ENCODE data around the gene PTCSC3. TPM values are rescaled to one million over a fixed set of nuclear protein-coding genes. Genes with fewer than 3 reads are reported as not detected.

The PTCSC3 gene
- total RNA-seq, 3 donors from 2014 or later (not counting 1 experiment from before 2014, with no cell fraction given): not detected

- H3K4me3 ChIP-seq (ENCODE audit: low read length): no peak overlapping the region
- WGBS (ENCODE audit: insufficient coverage): 80% methylated on average over 5 of the region's 5 CpGs
- ATAC-seq (no peak), DNase-seq (no peak)
- TF ChIP-seq, protein P1, sequence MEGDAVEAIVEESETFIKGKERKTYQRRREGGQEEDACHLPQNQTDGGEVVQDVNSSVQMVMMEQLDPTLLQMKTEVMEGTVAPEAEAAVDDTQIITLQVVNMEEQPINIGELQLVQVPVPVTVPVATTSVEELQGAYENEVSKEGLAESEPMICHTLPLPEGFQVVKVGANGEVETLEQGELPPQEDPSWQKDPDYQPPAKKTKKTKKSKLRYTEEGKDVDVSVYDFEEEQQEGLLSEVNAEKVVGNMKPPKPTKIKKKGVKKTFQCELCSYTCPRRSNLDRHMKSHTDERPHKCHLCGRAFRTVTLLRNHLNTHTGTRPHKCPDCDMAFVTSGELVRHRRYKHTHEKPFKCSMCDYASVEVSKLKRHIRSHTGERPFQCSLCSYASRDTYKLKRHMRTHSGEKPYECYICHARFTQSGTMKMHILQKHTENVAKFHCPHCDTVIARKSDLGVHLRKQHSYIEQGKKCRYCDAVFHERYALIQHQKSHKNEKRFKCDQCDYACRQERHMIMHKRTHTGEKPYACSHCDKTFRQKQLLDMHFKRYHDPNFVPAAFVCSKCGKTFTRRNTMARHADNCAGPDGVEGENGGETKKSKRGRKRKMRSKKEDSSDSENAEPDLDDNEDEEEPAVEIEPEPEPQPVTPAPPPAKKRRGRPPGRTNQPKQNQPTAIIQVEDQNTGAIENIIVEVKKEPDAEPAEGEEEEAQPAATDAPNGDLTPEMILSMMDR (IDR thresholded peaks at IDR 0.05): no peak
- Mint-ChIP-seq H3K4me1 (no peaks in the 10 kb centered on the region), H3K4me3 (no peak overlapping the region), H3K36me3 (no peaks in the 10 kb centered on the region), H3K27ac (no peak overlapping the region), H3K27me3 (ENCODE audit: low read depth in 2 of 2) (no peaks in the 10 kb centered on the region), H3K9me3 (peaks cover 0 to 4% of the 10 kb centered on the region in 2 donors)
- H3K9me3 ChIP-seq (ENCODE audit: control insufficient read depth, insufficient read depth, low read length): no peaks in the 10 kb centered on the region
- H3K36me3 ChIP-seq (ENCODE audit: control insufficient read depth, insufficient read depth, low read length): no peaks in the 10 kb centered on the region
- no peaks in the 10 kb centered on the region for H3K27me3 ChIP-seq (ENCODE audit: control insufficient read depth, insufficient read depth, low read length)
- H3K27ac ChIP-seq (ENCODE audit: low read length): no peak overlapping the region
- intact Hi-C loops (cut with micrococcal nuclease): no loop called here
- H3K4me1 ChIP-seq (ENCODE audit: control insufficient read depth, insufficient read depth, low read length): no peaks in the 10 kb centered on the region
Measured at GRCh38 chr14:36222952-36223468, 46.5 kb upstream of the PTCSC3 start.

DNA sequence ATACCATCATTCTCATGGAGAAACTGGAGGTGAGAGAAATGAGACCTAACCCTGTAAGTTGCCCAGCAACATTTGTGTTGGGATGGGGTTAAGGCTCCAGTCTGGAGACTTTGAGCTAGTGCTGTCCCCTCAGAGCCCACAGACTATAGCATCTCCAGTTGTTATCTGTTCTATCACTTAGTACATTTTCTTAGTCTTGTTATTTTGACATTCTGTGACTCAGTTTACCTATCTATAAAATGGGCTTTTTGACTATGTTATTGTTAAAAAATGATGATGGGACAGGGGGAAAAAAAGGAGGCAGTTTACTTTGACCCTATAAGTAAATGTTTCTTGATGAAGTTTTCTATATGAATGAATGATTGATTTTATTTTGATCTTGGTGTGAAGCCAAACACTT lies 45.8 kb upstream of the PTCSC3 start:
- Histone ChIP-seq H3K36me3 (ENCODE audit: control insufficient read depth, insufficient read depth, low read length) (no peaks in the 10 kb centered on the region), H3K27ac (ENCODE audit: low read length) (no peak overlapping the region), H3K4me1 (ENCODE audit: control insufficient read depth, insufficient read depth, low read length) (no peaks in the 10 kb centered on the region), H3K27me3 (ENCODE audit: control insufficient read depth, insufficient read depth, low read length) (no peaks in the 10 kb centered on the region), H3K9me3 (ENCODE audit: control insufficient read depth, insufficient read depth, low read length) (no peaks in the 10 kb centered on the region), H3K4me3 (ENCODE audit: low read length) (no peak overlapping the region)
- DNase-seq (no peak), ATAC-seq (no peak)
- intact Hi-C loops (cut with micrococcal nuclease): no loop called here
- no peak overlapping the region for H3K4me3 Mint-ChIP-seq
- H3K4me1 Mint-ChIP-seq: no peaks in the 10 kb centered on the region
- peaks cover 0 to 4% of the 10 kb centered on the region in 2 donors for H3K9me3 Mint-ChIP-seq
- no peaks in the 10 kb centered on the region for H3K36me3 Mint-ChIP-seq
- H3K27ac Mint-ChIP-seq: no peak overlapping the region
- no peaks in the 10 kb centered on the region for H3K27me3 Mint-ChIP-seq (ENCODE audit: low read depth in 2 of 2)
- TF ChIP-seq, protein P1 (IDR thresholded peaks at IDR 0.05): no peak

GRCh38 chr14:36221112-36221511 lies 44.6 kb upstream of the PTCSC3 start:
- H3K4me1 Mint-ChIP-seq: no peaks in the 10 kb centered on the region
- TF ChIP-seq, protein P1 (IDR thresholded peaks at IDR 0.05): no peak
- no peak overlapping the region for H3K4me3 ChIP-seq (ENCODE audit: low read length)
- intact Hi-C loops (cut with micrococcal nuclease): no loop called here
- WGBS (ENCODE audit: insufficient coverage): 74% methylated on average over 2 of the region's 2 CpGs
- no peaks in the 10 kb centered on the region for H3K9me3 ChIP-seq (ENCODE audit: control insufficient read depth, insufficient read depth, low read length)
- DNase-seq: no peak
- H3K36me3 ChIP-seq (ENCODE audit: control insufficient read depth, insufficient read depth, low read length): no peaks in the 10 kb centered on the region
- H3K4me3 Mint-ChIP-seq: no peak overlapping the region
- no peaks in the 10 kb centered on the region for H3K36me3 Mint-ChIP-seq
- H3K27ac ChIP-seq (ENCODE audit: low read length): no peak overlapping the region
- peaks cover 0 to 4% of the 10 kb centered on the region in 2 donors for H3K9me3 Mint-ChIP-seq
- ATAC-seq: no peak
- no peaks in the 10 kb centered on the region for H3K4me1 ChIP-seq (ENCODE audit: control insufficient read depth, insufficient read depth, low read length)
- H3K27me3 Mint-ChIP-seq (ENCODE audit: low read depth in 2 of 2): no peaks in the 10 kb centered on the region
- no peaks in the 10 kb centered on the region for H3K27me3 ChIP-seq (ENCODE audit: control insufficient read depth, insufficient read depth, low read length)
- no peak overlapping the region for H3K27ac Mint-ChIP-seq

DNA sequence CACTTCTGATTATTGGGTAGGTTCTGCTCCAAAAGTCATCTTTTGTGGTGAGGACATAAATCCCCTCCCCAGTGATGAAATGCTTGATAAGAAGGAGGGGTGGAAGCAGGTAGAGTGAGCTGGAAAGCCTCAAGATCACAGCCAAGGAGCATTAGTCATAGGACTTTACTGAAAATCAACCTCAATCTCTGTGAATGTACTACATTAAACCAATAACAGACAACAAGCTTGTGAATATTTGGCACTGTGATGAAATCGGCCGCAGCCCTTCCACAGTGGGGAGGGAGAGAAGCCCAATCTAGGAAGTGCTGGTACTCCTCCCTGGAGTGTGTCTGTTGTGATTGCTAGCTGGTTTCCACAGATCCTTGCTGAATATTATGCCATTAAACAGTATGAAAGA lies 41.2 kb upstream of the PTCSC3 start:
- Mint-ChIP-seq H3K4me1 (no peaks in the 10 kb centered on the region), H3K36me3 (no peaks in the 10 kb centered on the region), H3K27me3 (ENCODE audit: low read depth in 2 of 2) (peaks cover 0 to 2% of the 10 kb centered on the region in 2 donors), H3K9me3 (peaks cover 0 to 4% of the 10 kb centered on the region in 2 donors), H3K27ac (no peak overlapping the region), H3K4me3 (no peak overlapping the region)
- intact Hi-C loops (cut with micrococcal nuclease): no loop called here
- H3K4me3 ChIP-seq (ENCODE audit: low read length): no peak overlapping the region
- TF ChIP-seq, protein P1 (IDR thresholded peaks at IDR 0.05): no peak
- no peak for ATAC-seq
- 50% methylated on average over 2 of the region's 2 CpGs for WGBS (ENCODE audit: insufficient coverage)
- no peaks in the 10 kb centered on the region for H3K9me3 ChIP-seq (ENCODE audit: control insufficient read depth, insufficient read depth, low read length)
- no peaks in the 10 kb centered on the region for H3K4me1 ChIP-seq (ENCODE audit: control insufficient read depth, insufficient read depth, low read length)
- H3K27ac ChIP-seq (ENCODE audit: low read length): no peak overlapping the region
- no peaks in the 10 kb centered on the region for H3K27me3 ChIP-seq (ENCODE audit: control insufficient read depth, insufficient read depth, low read length)
- no peaks in the 10 kb centered on the region for H3K36me3 ChIP-seq (ENCODE audit: control insufficient read depth, insufficient read depth, low read length)
- no peak for DNase-seq
